HG03103 (cell line): ENCODE data around the gene SPDYE16.
"Not testable (repeated sequence)": the region's sequence is repeated elsewhere in the genome, so short reads cannot be mapped to it uniquely, and the experiment has no call there.

Experiments used
- ATAC-seq: cut with Tn5 transposase; IDR thresholded peaks from one replicate; pipeline ENCODE4 v1.9.1; 2021; ENCODE audit warnings: low read depth; ENCODE audit not compliant: unreplicated experiment

The SPDYE16 gene

DNA sequence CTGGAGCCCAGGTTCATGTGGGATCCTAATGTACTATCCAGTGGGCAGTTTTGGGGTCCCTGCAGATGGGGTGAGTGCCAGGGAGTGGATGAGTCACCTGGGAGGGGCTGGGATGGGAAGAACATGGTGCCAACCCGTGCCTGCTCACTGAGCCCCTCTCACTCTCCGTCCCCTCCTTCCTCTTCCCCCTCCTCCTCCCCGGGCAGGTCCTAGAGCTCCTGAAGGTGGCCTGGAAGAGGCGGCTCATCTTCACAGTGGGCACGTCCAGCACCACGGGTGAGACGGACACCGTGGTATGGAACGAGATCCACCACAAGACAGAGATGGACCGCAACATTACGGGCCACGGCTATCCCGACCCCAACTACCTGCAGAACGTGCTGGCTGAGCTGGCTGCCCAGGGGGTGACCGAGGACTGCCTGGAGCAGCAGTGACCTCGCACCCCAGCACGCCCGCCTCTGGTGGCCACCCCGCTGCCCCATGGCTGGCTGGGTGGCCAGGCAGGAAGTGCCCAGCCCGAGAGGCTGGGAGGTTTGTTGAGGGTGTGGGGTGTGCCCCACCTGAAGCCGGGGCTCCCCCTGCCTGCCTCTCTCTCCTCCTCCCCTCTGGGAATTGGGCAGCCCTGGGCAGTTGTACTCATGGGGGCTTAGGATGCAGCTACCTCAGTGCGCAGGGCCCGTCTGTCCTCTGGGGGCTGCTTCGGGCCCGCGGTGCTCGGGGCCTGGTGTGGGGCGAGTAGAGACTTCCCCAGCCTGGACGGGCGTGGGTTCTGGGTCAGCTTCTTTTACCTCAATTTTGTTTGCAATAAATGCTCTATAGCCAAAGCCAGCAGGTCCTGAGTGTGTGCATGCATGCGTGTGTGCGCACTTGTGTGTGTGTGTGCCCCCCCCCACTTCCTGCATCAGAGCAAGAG, 37.7 kb downstream of the SPDYE16 start:
- no peak for ATAC-seq

GRCh38 chr7:76504351-76505167, 38.5 kb downstream of the SPDYE16 start:
- ATAC-seq, result not testable (repeated sequence)

DNA sequence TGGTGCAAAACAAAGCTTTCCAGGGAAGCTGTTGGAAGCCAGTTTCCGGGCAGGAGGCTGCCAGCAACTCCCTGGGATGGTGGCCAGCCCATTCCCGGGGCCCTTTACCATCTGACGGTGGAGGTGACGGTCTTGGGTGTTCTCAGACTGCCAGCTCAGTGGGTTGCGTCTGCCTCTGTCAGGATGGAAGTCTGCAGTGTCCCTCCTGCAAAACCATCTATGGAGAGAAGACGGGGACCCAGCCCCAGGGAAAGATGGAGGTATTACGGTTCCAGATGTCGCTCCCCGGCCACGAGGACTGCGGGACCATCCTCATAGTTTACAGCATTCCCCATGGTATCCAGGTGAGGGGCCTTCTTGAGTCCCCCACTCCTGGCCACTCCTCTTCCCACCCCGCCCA, 39.9 kb downstream of the SPDYE16 start:
- ATAC-seq, result not testable (repeated sequence)

- not testable (repeated sequence) for ATAC-seq
These were observed 40.3 kb downstream of the SPDYE16 start for GRCh38 chr7:76502836-76503235.

GRCh38 chr7:76502224-76502623, 40.9 kb downstream of the SPDYE16 start:
- ATAC-seq, result not testable (repeated sequence)

- ATAC-seq, result not testable (repeated sequence)
These were observed 43.2 kb downstream of the SPDYE16 start for GRCh38 chr7:76499924-76500241.

DNA sequence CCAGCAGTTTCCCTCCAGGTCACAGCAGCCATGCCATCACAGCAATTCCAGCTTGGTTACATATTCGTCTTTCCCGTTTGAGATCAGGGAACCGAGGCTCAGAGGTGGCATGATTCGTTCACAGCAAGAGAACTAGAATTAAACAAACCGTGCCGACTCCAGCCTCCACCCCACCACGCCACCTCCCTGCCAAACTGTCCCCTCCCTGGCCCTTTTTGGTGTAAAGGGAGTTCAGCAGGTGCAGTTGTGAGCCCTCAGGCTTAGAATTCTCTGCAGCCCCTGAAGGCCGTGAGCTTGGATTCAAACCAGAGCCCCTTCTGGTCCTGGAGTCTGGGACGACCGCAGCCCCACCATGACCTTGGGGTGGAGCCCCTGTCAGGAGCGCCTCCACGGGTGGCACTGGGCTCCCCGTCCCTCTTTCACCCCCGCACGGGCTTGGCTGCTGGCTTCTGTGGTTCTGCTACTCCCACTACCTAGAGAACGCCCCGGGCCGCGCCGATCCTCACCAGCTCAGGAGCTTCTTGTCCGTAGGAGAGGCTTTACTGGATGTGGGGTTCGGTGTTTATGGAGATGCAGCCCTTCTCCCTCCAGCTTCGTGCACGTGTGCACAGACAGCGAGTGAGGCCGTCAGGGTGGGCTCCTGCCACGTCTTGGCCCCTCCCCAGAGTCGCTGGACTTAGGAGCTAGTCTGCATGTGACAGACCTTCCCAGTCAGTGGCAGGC, 43.7 kb downstream of the SPDYE16 start:
- ATAC-seq, result not testable (repeated sequence)

DNA sequence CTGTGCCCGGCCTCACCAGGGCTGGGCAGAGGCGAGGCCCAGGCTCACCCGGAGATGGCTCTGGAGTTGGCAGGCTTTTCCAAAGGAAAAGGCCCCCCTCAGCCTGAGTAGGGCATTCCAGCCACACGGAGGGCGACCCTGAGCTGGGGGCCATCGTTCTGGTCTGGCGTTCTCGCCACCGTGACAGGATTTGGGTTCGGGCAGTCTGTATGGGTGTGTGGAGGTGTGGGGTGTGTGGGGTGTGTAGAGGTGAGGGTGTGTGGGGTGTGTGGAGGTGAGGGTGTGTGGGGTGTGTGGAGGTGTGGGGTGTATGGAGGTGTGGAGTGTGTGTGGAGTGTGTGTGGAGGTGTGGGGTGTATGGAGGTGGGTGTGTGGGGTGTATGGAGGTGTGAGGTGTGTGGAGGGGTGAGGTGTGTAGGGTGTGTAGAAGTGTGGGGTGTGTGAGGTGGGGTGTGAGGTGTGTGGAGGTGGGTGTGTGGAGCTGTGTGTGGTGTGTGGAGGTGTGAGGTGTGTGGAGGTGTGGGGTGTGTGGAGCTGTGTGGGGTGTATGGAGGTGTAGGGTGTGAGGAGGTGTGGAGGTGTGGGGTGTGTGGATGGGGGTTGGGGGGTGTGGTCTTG, 44.4 kb downstream of the SPDYE16 start:
- ATAC-seq, result not testable (repeated sequence)

DNA sequence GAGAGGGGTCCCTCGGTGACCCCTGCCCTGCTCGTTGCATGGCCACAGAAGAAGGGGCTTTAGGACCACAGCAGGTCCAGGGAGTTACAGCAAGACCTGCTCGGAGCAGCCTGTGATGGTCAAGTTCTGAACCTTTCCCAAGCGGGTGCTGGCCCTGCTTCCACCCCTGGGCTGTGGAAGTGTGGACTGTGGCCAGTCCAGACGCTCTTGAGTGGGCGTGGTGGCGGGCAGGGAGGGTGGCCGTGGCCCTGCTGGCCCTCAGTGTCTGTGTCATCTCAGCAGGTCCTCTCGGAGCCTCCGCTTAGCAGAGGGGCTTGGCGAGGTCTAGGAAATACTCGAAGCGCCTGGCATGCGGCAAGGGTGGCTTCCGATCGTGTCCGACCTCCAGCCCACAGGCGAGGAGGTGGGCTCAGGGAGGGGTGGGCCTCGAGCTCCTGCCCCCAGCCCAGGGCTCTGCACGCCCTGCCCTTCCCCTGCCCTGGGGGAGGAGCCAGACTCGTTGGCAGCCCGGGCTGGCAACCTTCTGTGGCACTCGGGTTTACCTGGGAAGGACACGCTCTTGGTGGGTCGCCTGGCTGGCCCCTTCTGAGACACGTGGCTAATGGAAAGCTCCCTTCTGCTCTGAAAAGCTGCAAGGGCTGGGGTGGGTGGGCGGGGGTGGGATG, 45.0 kb downstream of the SPDYE16 start:
- ATAC-seq, result not testable (repeated sequence)

DNA sequence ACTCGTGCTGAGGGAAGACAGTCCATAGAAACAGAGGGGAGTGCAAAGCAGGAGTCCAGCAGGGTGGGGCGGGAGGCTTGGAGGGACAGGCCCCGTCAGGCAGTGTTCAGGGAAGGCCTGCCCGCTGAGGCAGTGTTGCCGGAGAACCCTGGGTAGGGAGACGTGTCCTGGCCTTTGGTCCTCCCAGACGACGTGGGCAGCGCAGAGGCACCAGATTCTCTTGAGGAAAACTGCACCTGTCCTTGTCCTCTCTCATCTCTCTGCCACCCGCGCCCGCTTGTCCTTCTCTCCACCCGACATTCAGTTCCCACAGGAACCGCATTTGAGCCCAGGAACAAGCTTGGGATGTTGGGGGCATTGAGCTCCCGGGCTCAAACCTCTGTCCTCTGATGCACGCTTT, 47.4 kb downstream of the SPDYE16 start:
- not testable (repeated sequence) for ATAC-seq

GRCh38 chr7:76492139-76492538, 51.0 kb downstream of the SPDYE16 start:
- ATAC-seq, result not testable (repeated sequence)

GRCh38 chr7:76487969-76488368, 55.1 kb downstream of the SPDYE16 start:
- ATAC-seq, result not testable (repeated sequence)

GRCh38 chr7:76486618-76487017, 56.5 kb downstream of the SPDYE16 start:
- peak; percentile 98 for ATAC-seq

DNA sequence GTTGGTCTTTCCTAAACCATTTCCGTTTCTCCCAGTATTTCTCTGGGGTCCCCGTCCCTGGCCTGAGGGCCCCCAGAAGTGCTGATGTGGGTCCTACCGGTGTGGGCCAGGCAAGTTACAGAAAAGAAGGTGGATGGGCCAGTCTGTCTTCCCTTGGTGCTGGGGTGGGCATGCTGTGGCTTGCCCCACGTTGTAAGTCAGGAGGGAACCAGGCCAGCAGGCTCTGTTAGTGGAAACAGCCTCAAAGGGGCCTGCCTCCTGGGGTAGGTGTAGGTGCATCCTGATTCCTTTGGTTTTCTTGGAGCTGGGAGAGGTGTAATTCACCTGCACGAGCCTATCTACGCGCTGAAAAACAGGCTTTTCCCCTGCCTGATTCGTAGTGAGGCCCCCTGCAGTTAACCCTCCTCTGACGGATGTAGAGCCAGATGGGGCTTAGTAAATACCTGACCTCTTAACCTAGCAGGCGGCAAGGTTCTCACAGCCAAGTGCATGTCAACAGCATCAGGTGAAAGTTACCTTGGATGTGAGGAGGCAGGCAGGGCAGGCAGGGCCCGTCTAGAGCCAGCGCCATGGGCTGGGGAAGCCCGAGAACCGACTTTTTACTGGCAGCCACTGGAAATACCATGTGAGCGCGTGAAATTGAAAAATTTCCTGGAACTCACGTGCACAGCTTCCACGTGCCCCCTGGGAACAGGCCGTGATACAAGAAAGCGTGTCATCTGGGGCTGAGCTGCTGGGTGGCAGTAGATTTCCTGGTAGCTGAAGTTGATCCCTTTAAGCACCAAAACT, 57.1 kb downstream of the SPDYE16 start:
- ATAC-seq, result peak; percentile 6

- not testable (repeated sequence) for ATAC-seq
These were observed 58.6 kb downstream of the SPDYE16 start for GRCh38 chr7:76484456-76484855.

GRCh38 chr7:76483081-76483480, 60.0 kb downstream of the SPDYE16 start:
- not testable (repeated sequence) for ATAC-seq

DNA sequence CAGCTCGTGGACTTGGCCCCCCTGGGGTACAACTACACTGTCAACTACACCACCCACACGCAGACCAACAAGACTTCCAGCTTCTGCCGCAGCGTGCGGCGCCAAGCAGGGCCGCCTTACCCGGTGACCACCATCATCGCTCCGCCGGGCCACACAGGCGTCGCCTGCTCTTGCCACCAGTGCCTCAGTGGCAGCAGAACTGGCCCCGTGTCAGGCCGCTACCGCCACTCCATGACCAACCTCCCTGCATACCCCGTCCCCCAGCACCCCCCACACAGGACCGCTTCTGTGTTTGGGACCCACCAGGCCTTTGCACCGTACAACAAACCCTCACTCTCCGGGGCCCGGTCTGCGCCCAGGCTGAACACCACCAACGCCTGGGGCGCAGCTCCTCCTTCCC, 60.4 kb downstream of the SPDYE16 start:
- not testable (repeated sequence) for ATAC-seq
